ENCODE measurements around the gene MYH14. TPM values are rescaled to one million over a fixed set of nuclear protein-coding genes. Genes with fewer than 3 reads are reported as not detected.

The MYH14 gene
- total and polyA plus RNA-seq, 2 of the 8 experiments (the other 6 are each of a cell fraction or from before 2014, with no cell fraction given) = 17.3 to 28.6 TPM

- Histone ChIP-seq H3K27me3 (replicated peaks in 1 of 4; ENCODE audit: control insufficient read depth in 3 of 4, extremely low read depth in 1 of 4, insufficient read depth in 3 of 4, low read length in 3 of 4) (peaks cover 2 to 6% (median 4%) of the 10 kb centered on the region in 4 experiments; a peak in 6 of 7 replicates), H2BK5ac (ENCODE audit: low read depth, low read length) (no peak overlapping the region), H4K20me1 (replicated peaks in 1 of 2; ENCODE audit: control insufficient read depth in 1 of 2, insufficient read depth in 2 of 2, low read length in 2 of 2) (peaks cover 18 to 22% of the 10 kb centered on the region in 2 experiments), H3K79me2 (ENCODE audit: control insufficient read depth in 1 of 2, insufficient read depth in 2 of 2, low read length in 2 of 2) (peaks cover 0 to 3% of the 10 kb centered on the region in 2 experiments; a peak in 1 of 4 replicates), H3K79me1 (ENCODE audit: low read depth, low read length) (peaks cover 6% of the 10 kb centered on the region; the same call in 1 of the 2 replicates), H3K4me3 (ENCODE audit: extremely low read depth in 1 of 4, insufficient read depth in 2 of 4, low read depth in 3 of 4, low read length in 4 of 4) (no peak overlapping the region), H4K5ac (ENCODE audit: insufficient read length, low read depth, low read length) (no peak overlapping the region), H3K4me1 (replicated peaks in 1 of 4; ENCODE audit: control insufficient read depth in 3 of 4, insufficient read depth in 4 of 4, low read length in 3 of 4) (peaks cover 0 to 10% (median 8%) of the 10 kb centered on the region in 4 experiments; a peak in 6 of 7 replicates), H2AFZ (ENCODE audit: low read length) (no peak overlapping the region), H3K18ac (ENCODE audit: extremely low read depth, low read length) (no peak overlapping the region), H4K8ac (ENCODE audit: extremely low read depth, insufficient read depth, low read length) (no peak overlapping the region), H3K23ac (ENCODE audit: insufficient read length) (no peak overlapping the region), H3K27ac (ENCODE audit: low read depth, low read length) (no peak overlapping the region), H3K56ac (replicated peaks; ENCODE audit: insufficient read length, low read depth, low read length) (no peak overlapping the region), H2AK5ac (ENCODE audit: low read depth, low read length) (no peak overlapping the region), H3K23me2 (ENCODE audit: low read depth, low read length) (peaks cover 12% of the 10 kb centered on the region; the same call in 1 of the 2 replicates), H2BK12ac (ENCODE audit: low read depth, low read length) (no peak overlapping the region), H3K4ac (replicated peaks; ENCODE audit: insufficient read length, low read depth, low read length) (no peak overlapping the region), H2BK120ac (replicated peaks; ENCODE audit: low read depth, low read length) (no peak overlapping the region), H4K91ac (replicated peaks; ENCODE audit: insufficient read length, low read length) (no peak overlapping the region), H3K9ac (replicated peaks in 1 of 4; ENCODE audit: extremely low read depth in 1 of 4, low read depth in 3 of 4, low read length in 3 of 4) (no peak overlapping the region), H3K36me3 (ENCODE audit: control insufficient read depth in 2 of 4, insufficient read depth in 4 of 4, low read length in 3 of 4) (peaks cover 3 to 13% (median 5%) of the 10 kb centered on the region in 4 experiments; a peak in 5 of 8 replicates), H3K14ac (ENCODE audit: insufficient read length) (no peak overlapping the region), H3K4me2 (ENCODE audit: insufficient read depth in 1 of 2, low read depth in 2 of 2, low read length in 2 of 2) (no peak overlapping the region), H2BK15ac (ENCODE audit: low read length) (no peak overlapping the region), H2BK20ac (ENCODE audit: low read length) (no peak overlapping the region), H3K9me3 (ENCODE audit: insufficient read depth in 2 of 2, low read depth in 1 of 2, low read length in 1 of 2) (no peaks in the 10 kb centered on the region)
- CTCF ChIA-PET (ENCODE audit: partially characterized antibody) = interaction anchor here (0.6 to 0.7 kb wide), 3 partner anchors 17 to 186 kb away, joined by 3 read pairs; no protein-coding TSS in a partner anchor
- 80% methylated on average over 12 of the region's 12 CpGs; no CpG with 5 or more reads in 1 of the 2 experiments for WGBS, 2 experiments (ENCODE audit: extremely low coverage in 1 of 2, insufficient coverage in 1 of 2, insufficient read length in 1 of 2, insufficient replicate concordance in 2 of 2, low coverage in 1 of 2, low lambda C conversion rate in 2 of 2, missing lambda C conversion rate in 1 of 2)
- no peak for DNase-seq (ENCODE audit: low read depth in 1 of 2, low spot score in 2 of 2)
- no peak for FAIRE-seq
- TF ChIP-seq CBX8 (IDR thresholded peaks at IDR 0.05; ENCODE audit: borderline replicate concordance, low read depth, low read length) (no peak), POLR2A (IDR thresholded peaks at IDR 0.05; ENCODE audit: control extremely low read depth in 1 of 2, low read depth in 2 of 2, low read length in 2 of 2) (no peak), RAD21 (IDR thresholded peaks at IDR 0.05 in 1 of 2, conservative IDR thresholded peaks at IDR 0.05 in 1 of 2; ENCODE audit: low read depth in 2 of 2, low read length in 2 of 2) (no peak), TCF12 (IDR thresholded peaks at IDR 0.05; ENCODE audit: low read depth, low read length) (no peak), CTBP2 (IDR thresholded peaks at IDR 0.05; ENCODE audit: borderline replicate concordance, insufficient read depth, insufficient read length, low read length) (no peak)
- POLR2A ChIA-PET (ENCODE audit: partially characterized antibody) = interaction anchor here (0.6 to 1.5 kb wide), 3 partner anchors 11 to 24 kb away, joined by 3 to 6 read pairs (median 5); no protein-coding TSS in a partner anchor
Measured at GRCh38 chr19:50322234-50322633, 118.8 kb downstream of the MYH14 start.
